Tongue (tissue), 2 donors: Measurements from ENCODE around the gene HTR5A. TPM values are rescaled to one million over a fixed set of nuclear protein-coding genes. Genes with fewer than 3 reads are reported as not detected.

ENCODE experiments used
- small RNA-seq: library from RNA; depleted of rRNA; stranded (forward); fragments of <200 nt; gene quantifications from one replicate; pipeline ENCODE3, GENCODE V24; 2014; ENCODE audit warnings: low replicate concordance
- total RNA-seq: library from RNA; depleted of rRNA; stranded (reverse); fragments of >200 nt; gene quantifications from one replicate; pipeline ENCODE4 v1.2.3, GENCODE V29; 2014

HTR5A gene
- total RNA-seq, 1 donor from 2014 or later: not detected

Small RNA genes within 50 kb of the gene (small RNA-seq; reads per million reads assigned to genes)
- gene AC092628.1: not detected

Other genes with a start within 250 kb of the HTR5A start
- 15.6 TPM for gene PAXIP1, start 67.2 kb upstream of the HTR5A start, total RNA-seq
- gene INSIG1, start 227.6 kb downstream of the HTR5A start, total RNA-seq: 52.3 TPM